K562 (cell line): ENCODE data around the gene IP6K2. TPM values are rescaled to one million over a fixed set of nuclear protein-coding genes. Genes with fewer than 3 reads are reported as not detected.
A peak's percentile ranks its signal among the peaks of the same experiment; 100 is the strongest.

ENCODE experiments used
- ERF ChIP-seq: fragments of 450-650 bp; formaldehyde crosslinking; IDR thresholded peaks from 2 replicates; pipeline ENCODE4 v1.4.0; 2020; ENCODE audit warnings: mild to moderate bottlenecking, mixed read lengths
- FOSL1 ChIP-seq: fragments of 200-800 bp; sonication (Bioruptor generic); conservative IDR thresholded peaks from 2 replicates; pipeline ENCODE4 v1.6.1; 2016; ENCODE audit warnings: missing genetic modification characterization, missing compliant biosample characterization
- HSF4 ChIP-seq: fragments of 250-450 bp; sonication (Bioruptor Pico); IDR thresholded peaks from 2 replicates; pipeline ENCODE4 v2.1.2; 2022; ENCODE audit warnings: mild to moderate bottlenecking, moderate library complexity, borderline replicate concordance
- MEF2A ChIP-seq: IDR thresholded peaks from 2 replicates; pipeline ENCODE4 v1.6.1; 2011; ENCODE audit warnings: low read depth, mild to moderate bottlenecking, low read length, moderate library complexity; ENCODE audit not compliant: control insufficient read depth
- MYC ChIP-seq, 2 experiments: fragments of 250-450 bp in 1 of 2; sonication (Bioruptor Pico) in 1 of 2; IDR thresholded peaks; 2 replicates each; pipeline versions ENCODE4 v1.5.1 to v1.6.1; 2012 to 2021; ENCODE audit warnings: low read depth in 2 of 2, borderline replicate concordance in 1 of 2, improper control_type of control experiment in 1 of 2, low read length in 1 of 2, mild to moderate bottlenecking in 1 of 2, moderate library complexity in 1 of 2
- NCOA2 ChIP-seq, 2 experiments: fragments of 450-650 bp; IDR thresholded peaks; 2 replicates each; pipeline ENCODE4 v1.6.1; 2018; ENCODE audit warnings: mild to moderate bottlenecking in 2 of 2, moderate library complexity in 1 of 2; ENCODE audit not compliant: partially characterized antibody in 2 of 2
- PCBP2 ChIP-seq: fragments of 200-400 bp; formaldehyde crosslinking; IDR thresholded peaks from 2 replicates; pipeline ENCODE4 v1.6.1; 2018; ENCODE audit warnings: low read length, low read depth, mild to moderate bottlenecking, moderate library complexity; ENCODE audit not compliant: poor library complexity, severe bottlenecking
- SIN3A ChIP-seq, 2 experiments: fragments of 150-350 bp in 1 of 2; IDR thresholded peaks; 2 replicates each; pipeline ENCODE4 v1.6.1; 2011 to 2016; ENCODE audit warnings: borderline replicate concordance in 2 of 2, low read depth in 2 of 2, low read length in 2 of 2, mild to moderate bottlenecking in 2 of 2, moderate library complexity in 2 of 2; ENCODE audit not compliant: control insufficient read depth in 1 of 2
- TARDBP ChIP-seq: fragments of 450-650 bp; IDR thresholded peaks from 2 replicates; pipeline ENCODE4 v1.6.1; 2016
- TFAP4 ChIP-seq: sonication (generic); formaldehyde crosslinking; IDR thresholded peaks from 2 replicates; pipeline ENCODE4 v1.8.0; 2022; ENCODE audit warnings: missing genetic modification reagents, mild to moderate bottlenecking, moderate library complexity, borderline replicate concordance
- ZFP30 ChIP-seq: fragments of 250-450 bp; sonication (Bioruptor Pico); IDR thresholded peaks from 2 replicates; pipeline ENCODE4 v1.8.0; 2022; ENCODE audit warnings: moderate library complexity, mild to moderate bottlenecking, inconsistent platforms, borderline replicate concordance
- ZFP36 ChIP-seq: fragments of 150-350 bp; IDR thresholded peaks from 2 replicates; pipeline ENCODE4 v1.6.1; 2018; ENCODE audit warnings: low read length, low read depth; ENCODE audit not compliant: partially characterized antibody
- ZFX ChIP-seq: sonication (generic); formaldehyde crosslinking; IDR thresholded peaks from 2 replicates; pipeline ENCODE4 v1.8.0; 2022; ENCODE audit warnings: mild to moderate bottlenecking, missing genetic modification reagents, moderate library complexity
- ZNF586 ChIP-seq: fragments of 450-650 bp; formaldehyde crosslinking; conservative IDR thresholded peaks from 2 replicates; pipeline ENCODE4 v1.4.0; 2020; ENCODE audit warnings: mild to moderate bottlenecking, moderate library complexity
- polyA plus RNA-seq, 8 experiments: library from polyadenylated mRNA; depleted of rRNA in 4 of 8; stranded (reverse) in 5 of 8; unstranded in 3 of 8; fragments of >200 nt; fragmentation: Nextera tagmentation in 2 of 8; fragmentation: Illumina TruSeq in 1 of 8; extraction: Ambion mirVana in 2 of 8; extraction: Trizol in 1 of 8; gene quantifications; 2 replicates each; pipeline versions ENCODE4 v1.2.1 to v1.2.3, GENCODE V29; 2011 to 2014; ENCODE audit warnings: inconsistent platforms in 1 of 8, missing spikeins in 1 of 8
- total RNA-seq, 7 experiments: library from RNA; depleted of rRNA in 6 of 7; stranded (reverse); fragments of >200 nt in 6 of 7; fragmentation: Illumina TruSeq in 2 of 7; extraction: Trizol in 2 of 7; gene quantifications; 2 replicates each; pipeline versions ENCODE4 v1.2.1 to v1.2.3, GENCODE V29; 2011 to 2021; ENCODE audit warnings: low replicate concordance in 1 of 7
- TF ChIP-seq, protein P1 (sequence below): fragments of 450-650 bp; formaldehyde crosslinking; conservative IDR thresholded peaks from 2 replicates; pipeline ENCODE4 v1.4.0; 2022; ENCODE audit warnings: mild to moderate bottlenecking, missing genetic modification characterization
- TF ChIP-seq, protein P2 (sequence below): fragments of 250-450 bp; sonication (Bioruptor Pico); IDR thresholded peaks from 2 replicates; pipeline ENCODE4 v1.8.0; 2022; ENCODE audit warnings: moderate library complexity, mild to moderate bottlenecking, inconsistent platforms
- TF ChIP-seq, protein P3 (sequence below): fragments of 450-650 bp; formaldehyde crosslinking; IDR thresholded peaks from 2 replicates; pipeline ENCODE4 v1.4.0; 2020; ENCODE audit warnings: mild to moderate bottlenecking, moderate library complexity

IP6K2 gene
- total and polyA plus RNA-seq, 9 of the 15 experiments (the other 6 are each of a cell fraction or from before 2014, with no cell fraction given): 19.6 to 78.1 (median 48.0) TPM

DNA sequence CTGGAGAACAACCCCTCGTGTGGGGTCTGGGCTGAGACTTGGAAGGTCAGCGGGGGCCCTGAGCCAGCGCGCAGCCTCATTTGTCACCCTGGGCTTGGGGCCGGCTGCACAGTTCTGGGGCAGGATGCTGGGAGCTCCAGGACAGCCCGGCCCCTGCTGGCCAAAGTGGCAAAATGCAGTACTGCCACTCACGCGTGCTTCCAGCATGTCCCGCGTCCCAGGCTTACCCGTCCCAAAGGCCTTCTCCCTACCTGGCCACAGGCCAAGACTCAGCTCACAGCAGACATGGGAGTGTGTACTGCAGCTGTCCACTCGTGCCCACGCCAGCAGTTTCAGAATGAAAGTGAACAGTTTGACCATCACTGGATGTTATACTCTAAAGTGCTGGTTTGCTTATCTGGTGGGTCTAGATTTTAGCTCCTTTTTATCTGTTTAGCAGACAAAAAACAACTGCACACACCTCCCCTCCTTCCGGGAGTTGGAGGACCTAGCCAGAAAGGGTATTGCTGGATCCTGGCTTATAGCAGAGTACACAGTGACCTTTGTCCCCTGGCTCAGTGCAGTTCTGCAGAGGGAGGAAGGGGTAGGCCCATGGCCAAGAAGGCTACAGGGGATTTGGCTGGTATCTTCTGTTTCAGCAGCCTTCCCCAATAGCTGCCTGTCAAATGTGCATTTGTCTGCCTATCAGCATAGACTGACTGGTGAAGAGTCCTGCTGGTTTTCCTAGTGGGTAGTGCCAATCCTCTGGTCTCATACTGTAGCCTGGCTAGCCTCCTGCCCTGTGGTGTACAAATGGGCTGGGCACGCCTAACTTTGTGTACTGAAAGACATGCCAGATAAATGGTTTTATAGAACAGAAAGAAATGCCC is 23.2 kb upstream of the IP6K2 start (continued):
- TF ChIP-seq ZNF586 (CRISPR knock-in tag) (no peak), ZFP30 (CRISPR knock-in tag) (no peak), ZFP36 (no peak), PCBP2 (no peak), HSF4 (CRISPR knock-in tag) (no peak), FOSL1 (no peak), MEF2A (no peak), MYC (IDR thresholded peaks at IDR 0.05; ENCODE audit: low read depth, low read length) (peak; percentile 90), MYC (CRISPR knock-in tag; IDR thresholded peaks at IDR 0.05; ENCODE audit: borderline replicate concordance, low read depth) (no peak), ERF (no peak), ZFX (peak; percentile 82), TFAP4 (CRISPR knock-in tag) (peak; percentile 66), NCOA2 (IDR thresholded peaks at IDR 0.05; ENCODE audit: partially characterized antibody in 2 of 2) (no peak), TARDBP (peak; percentile 73; the same call in 1 of the 2 replicates), SIN3A (IDR thresholded peaks at IDR 0.05; ENCODE audit: borderline replicate concordance in 2 of 2, control insufficient read depth in 1 of 2, low read depth in 2 of 2, low read length in 2 of 2) (no peak)
- TF ChIP-seq, protein P1, sequence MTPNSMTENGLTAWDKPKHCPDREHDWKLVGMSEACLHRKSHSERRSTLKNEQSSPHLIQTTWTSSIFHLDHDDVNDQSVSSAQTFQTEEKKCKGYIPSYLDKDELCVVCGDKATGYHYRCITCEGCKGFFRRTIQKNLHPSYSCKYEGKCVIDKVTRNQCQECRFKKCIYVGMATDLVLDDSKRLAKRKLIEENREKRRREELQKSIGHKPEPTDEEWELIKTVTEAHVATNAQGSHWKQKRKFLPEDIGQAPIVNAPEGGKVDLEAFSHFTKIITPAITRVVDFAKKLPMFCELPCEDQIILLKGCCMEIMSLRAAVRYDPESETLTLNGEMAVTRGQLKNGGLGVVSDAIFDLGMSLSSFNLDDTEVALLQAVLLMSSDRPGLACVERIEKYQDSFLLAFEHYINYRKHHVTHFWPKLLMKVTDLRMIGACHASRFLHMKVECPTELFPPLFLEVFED: no peak
- TF ChIP-seq, protein P2, sequence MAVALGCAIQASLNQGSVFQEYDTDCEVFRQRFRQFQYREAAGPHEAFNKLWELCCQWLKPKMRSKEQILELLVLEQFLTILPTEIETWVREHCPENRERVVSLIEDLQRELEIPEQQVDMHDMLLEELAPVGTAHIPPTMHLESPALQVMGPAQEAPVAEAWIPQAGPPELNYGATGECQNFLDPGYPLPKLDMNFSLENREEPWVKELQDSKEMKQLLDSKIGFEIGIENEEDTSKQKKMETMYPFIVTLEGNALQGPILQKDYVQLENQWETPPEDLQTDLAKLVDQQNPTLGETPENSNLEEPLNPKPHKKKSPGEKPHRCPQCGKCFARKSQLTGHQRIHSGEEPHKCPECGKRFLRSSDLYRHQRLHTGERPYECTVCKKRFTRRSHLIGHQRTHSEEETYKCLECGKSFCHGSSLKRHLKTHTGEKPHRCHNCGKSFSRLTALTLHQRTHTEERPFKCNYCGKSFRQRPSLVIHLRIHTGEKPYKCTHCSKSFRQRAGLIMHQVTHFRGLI (CRISPR knock-in tag): no peak
- TF ChIP-seq, protein P3, sequence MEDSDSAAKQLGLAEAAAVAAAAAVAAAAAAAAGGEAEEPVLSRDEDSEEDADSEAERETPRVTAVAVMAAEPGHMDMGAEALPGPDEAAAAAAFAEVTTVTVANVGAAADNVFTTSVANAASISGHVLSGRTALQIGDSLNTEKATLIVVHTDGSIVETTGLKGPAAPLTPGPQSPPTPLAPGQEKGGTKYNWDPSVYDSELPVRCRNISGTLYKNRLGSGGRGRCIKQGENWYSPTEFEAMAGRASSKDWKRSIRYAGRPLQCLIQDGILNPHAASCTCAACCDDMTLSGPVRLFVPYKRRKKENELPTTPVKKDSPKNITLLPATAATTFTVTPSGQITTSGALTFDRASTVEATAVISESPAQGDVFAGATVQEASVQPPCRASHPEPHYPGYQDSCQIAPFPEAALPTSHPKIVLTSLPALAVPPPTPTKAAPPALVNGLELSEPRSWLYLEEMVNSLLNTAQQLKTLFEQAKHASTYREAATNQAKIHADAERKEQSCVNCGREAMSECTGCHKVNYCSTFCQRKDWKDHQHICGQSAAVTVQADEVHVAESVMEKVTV (CRISPR knock-in tag): no peak
